ENCODE measurements around the gene CFAP54.

The CFAP54 gene

DNA sequence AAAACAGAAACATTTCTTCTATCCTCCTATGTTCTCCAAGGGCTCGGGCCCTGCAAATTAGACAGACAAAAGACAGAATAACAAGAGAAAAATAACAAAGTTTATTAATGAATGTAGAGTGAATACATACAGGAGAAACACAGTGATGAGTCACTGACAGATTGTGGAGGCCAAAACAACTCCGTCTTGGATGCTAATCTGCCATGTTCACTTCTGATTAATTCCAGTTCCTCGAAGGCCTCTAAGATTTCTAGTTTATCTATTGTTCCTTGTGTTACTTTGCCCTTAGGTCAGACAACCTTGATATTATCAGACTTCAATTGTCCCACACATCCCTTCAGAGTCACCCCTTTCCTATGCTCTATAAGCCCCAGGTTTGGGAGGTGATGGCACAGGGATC is 390.8 kb downstream of the CFAP54 start:
- no peak for DNase-seq (ENCODE audit: low read depth in 1 of 2, low spot score in 1 of 2)

DNA sequence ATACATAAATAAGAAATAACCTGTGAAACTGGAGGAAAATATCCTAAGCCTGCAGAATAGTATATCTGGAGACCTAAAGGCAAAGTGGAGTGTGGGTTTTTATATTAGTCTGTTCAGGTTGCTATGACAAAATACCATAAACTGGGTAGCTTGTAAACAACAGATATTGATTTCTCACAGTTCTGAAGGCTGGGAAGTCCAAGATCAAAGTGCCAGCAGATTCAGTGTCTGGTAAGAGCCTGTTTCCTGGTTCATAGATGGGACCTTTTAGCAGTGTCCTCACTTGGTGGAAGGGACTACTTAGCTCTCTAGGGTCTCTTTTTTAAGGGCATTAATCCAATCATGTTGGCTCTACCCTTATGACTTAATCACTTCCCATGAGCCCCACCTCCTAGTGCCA is 392.2 kb downstream of the CFAP54 start:
- no peak for DNase-seq (ENCODE audit: low read depth in 1 of 2, low spot score in 1 of 2)

DNA sequence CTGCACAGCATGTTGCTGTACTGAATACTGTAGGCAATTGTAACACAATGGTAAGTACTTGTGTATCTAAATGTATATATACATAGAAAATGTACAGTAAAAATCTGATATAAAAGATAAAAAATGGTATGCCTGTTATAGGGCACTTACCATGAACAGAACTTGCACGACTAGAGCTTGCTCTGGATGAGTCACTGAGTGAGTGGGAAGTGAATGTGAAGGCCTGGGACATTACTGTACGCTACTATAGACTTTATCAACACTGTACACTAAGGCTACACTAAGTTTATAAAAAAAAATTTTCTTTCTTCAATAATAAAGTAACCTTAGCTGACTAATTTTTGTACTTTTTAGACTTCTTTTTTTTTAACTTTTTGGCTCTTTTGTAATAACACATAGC is 393.5 kb downstream of the CFAP54 start:
- no peak for DNase-seq (ENCODE audit: low read depth in 1 of 2, low spot score in 1 of 2)

DNA sequence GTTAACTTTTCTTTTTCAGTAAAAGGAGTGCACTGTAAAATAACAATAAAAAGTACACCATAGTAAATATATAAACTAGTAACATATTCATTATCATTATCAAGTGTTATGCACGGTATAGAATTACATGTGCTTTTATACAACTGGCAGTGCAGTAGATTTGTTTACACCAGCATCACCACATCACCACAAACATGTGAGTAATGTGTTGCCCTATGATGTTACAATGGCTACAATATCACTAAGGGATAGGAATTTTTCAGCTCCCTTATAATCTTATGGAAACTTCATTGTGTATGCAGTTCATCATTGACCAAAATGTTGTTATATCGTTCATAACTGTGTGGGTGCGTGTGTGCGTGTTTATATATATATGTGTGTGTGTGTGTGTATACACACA is 394.2 kb downstream of the CFAP54 start:
- no peak for DNase-seq (ENCODE audit: low read depth in 1 of 2, low spot score in 1 of 2)

DNA sequence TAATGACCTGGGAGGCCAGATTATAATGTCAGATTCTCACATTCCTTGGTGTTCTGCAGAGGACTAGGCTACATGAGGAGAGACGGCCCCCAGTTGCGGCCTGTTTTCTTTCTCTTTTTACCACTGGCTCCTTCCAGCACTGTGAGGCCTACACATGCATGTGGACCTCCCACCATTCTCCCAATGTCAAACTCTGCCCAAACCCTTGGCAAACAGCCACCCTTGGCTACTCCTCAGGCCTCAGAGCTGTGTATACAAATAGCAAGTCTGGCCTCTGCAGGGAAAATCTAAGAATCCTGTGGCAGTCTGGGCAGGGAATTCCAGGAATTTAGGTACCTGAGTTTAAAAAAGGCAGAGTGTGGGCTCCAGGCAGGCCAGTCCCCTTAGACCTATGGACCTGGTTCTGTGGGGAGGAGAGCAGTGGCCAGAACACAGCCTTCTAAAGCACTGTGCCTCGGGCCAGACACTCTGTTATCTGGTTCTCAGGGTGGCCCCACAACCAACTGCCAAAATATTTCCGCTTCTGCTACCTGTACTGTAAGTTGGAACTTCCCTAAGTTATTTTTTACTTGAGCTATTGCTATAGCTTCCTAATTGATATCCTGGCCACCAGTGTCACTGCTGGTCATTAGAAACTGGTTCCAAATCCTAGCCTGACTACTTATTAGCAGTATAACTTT is 397.8 kb downstream of the CFAP54 start:
- DNase-seq (ENCODE audit: low read depth in 1 of 2, low spot score in 1 of 2): no peak

DNA sequence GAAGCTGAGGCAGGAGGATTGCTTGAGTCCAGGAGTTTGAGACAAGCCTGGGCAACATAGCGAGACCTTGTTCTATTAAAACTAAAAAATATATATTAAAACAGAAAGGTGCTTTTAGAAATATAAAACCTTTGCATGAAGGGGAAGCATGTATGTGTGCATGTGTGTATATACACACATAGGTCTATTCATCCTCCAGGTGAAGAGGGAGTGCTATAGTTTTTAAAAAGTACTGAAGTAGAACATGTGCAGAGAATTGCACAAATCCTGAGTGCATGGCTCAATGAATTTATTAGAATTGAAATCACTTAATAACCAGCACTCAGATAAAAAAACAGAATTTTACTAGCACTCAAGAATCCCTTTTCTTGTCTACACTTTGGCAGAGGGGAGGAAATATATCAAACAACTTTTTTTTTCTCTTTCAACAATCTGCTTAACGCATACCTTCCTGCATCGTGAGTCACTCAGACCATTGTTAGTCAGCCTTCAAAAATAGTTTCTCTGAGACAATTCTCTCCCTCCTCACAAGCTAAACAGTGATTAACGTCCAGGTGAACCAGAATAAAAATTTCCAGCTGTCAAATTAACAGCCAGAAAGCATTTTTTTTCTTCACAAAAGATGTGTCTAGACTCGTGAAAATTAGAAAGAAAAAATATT is 400.0 kb downstream of the CFAP54 start:
- DNase-seq (ENCODE audit: low read depth in 1 of 2, low spot score in 1 of 2): no peak

DNA sequence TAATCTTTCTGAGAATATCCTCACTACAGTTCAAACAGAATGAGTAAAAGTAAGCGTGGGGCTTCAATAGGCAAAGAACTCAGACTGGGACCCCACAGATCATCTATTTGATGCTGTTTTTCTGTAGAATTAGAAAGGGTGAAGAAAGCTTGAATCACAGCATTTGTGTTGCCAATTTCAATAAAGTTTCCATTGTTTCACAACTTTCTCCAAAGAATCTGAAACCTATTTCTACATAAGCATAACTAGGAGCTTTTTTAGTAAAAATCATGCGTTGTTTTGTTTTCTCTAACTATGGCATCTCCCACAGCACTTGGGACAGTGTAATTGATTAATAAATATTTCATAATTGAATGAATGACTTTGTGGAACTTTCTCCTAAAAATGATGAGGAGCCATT is 401.0 kb downstream of the CFAP54 start:
- DNase-seq (ENCODE audit: low read depth in 1 of 2, low spot score in 1 of 2): no peak

DNA sequence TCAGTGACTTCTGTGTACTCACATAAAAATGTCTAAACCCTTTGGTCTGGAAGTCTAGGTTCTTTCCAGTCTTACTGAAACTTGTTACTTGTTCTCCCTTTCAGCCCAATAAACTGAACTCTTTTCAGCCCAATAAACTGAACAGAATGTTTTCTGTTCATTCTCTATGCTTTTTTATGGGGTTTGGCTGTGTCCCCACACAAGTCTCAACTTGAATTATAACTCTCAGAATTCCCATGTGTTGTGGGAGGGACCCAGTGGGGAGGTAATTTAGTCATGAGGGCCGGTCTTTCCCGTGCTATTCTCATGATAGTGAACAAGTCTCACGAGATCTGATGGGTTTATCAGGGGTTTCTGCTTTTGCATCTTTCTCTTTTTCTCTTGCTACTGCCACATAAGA is 402.7 kb downstream of the CFAP54 start:
- no peak for DNase-seq (ENCODE audit: low read depth in 1 of 2, low spot score in 1 of 2)

DNA sequence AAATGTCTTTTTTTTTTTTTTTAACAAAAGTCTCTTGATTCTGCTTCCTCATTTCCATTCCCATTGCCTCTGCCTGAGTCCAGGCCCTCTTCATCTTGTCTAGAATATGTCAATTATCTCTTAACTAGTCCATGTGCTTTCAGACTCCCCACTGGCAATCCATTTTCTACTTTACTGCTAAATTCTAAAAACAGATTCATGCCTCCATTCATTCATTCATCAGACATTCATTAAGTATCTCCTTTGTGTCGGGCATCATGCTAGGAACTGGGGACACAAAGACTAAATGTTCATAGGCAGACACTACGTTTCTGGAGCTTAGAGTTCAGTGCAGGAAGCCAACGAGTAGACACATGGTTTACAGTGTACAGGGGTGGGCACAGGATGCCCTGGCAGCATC is 408.0 kb downstream of the CFAP54 start:
- no peak for DNase-seq (ENCODE audit: low read depth in 1 of 2, low spot score in 1 of 2)

DNA sequence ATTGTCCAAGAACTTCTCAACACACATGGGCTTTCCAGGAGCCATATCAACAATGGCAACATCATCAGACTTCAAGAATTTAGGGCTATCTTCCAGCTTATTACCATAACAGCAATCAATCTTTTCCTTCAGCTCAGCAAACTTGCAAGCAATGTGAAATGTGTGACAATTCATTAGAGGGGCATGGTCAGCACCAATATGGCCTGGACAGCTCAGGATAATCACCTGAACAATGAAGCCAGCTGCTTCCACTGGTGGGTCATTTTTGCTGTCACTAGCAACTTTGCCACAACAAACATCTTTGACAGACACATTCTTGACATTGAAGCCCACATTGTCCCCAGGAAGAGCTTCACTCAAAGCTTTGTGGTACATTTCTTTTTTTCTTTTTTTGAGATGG is 411.8 kb downstream of the CFAP54 start:
- no peak for DNase-seq (ENCODE audit: low read depth in 1 of 2, low spot score in 1 of 2)

DNA sequence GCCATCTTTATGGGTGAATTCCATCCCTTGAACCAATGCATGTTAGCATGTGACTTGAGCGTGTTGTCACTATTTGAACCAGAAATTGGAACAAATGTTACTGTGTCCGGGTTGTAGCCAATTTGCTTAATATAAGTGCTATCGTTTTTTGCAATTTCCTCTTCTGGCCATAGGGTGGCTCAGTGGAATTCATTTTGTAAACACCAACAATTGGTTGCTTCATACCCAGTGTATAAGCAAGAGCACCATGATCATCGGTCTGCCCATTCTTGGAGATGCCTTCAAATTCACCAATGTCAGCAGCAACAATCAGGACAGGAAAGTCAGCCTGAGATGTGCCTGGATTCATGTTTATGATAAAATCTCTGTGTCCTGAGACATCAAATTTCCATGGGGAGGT is 412.7 kb downstream of the CFAP54 start:
- DNase-seq (ENCODE audit: low read depth in 1 of 2, low spot score in 1 of 2): no peak

DNA sequence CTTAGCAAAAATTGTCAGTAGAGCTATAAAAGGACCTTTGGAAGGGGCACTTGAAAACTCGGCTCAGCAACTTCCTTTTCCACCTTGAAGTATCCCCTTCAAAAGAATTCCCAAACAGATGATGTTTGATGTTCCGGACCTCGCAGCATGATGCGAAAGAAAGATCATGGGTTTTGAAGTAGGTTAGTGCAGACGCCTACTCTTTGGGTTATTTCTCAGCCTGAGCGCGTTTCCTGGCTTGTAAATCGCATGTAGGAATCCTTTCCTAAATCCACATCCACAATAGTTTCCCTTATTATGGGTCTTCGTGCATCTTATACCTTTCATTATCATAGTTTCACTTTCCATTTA is 417.1 kb downstream of the CFAP54 start:
- no peak for DNase-seq (ENCODE audit: low read depth in 1 of 2, low spot score in 1 of 2)

DNA sequence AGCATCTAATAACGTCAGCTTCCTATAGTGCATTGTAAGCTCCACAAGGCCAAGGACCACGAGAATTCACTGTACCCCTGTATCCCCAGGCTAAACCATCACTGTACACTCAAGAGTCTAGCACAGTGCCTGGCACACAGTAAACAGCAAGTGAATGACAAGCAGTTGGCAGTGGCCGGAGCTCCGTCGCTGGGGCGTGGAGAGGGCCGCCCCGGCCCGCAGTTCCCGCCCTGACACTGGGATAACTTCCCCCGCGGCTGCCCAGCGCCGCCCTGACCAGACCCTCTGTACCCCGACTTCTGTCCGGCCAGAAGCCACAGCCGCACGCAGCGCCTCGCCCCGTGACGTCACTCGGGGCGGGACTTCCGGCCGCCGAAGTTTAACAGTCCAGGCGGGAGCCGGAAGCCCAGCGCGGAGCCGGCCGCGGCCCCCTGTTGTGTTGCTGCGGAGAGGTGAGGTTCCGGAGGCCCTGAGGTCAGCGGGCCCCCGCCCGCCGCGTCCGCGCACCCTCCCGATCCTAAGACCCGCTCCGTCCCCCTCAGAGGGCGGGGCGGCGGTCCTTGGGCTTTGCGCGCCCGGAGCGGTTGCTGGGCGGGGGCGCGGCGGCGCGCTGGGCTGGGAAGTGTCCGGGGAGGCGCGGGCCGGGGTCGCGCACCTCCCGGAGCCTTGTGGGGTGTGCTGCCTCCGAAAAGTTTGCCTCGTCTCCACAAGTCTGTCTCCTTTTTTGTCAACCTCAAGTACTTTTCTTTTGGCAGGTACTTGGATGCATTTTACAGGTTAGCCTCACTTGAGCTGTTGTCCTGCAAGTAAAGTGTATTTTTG is 417.7 kb downstream of the CFAP54 start, which contains the start of gene NEDD1:
TSS of gene NEDD1 (plus strand) at position 409 of the 822 bp plus-strand sequence. CDS start 2,503 bp downstream, outside the sequence.
- peak; percentile 66 to 73 for DNase-seq (ENCODE audit: low read depth in 1 of 2, low spot score in 1 of 2)

DNA sequence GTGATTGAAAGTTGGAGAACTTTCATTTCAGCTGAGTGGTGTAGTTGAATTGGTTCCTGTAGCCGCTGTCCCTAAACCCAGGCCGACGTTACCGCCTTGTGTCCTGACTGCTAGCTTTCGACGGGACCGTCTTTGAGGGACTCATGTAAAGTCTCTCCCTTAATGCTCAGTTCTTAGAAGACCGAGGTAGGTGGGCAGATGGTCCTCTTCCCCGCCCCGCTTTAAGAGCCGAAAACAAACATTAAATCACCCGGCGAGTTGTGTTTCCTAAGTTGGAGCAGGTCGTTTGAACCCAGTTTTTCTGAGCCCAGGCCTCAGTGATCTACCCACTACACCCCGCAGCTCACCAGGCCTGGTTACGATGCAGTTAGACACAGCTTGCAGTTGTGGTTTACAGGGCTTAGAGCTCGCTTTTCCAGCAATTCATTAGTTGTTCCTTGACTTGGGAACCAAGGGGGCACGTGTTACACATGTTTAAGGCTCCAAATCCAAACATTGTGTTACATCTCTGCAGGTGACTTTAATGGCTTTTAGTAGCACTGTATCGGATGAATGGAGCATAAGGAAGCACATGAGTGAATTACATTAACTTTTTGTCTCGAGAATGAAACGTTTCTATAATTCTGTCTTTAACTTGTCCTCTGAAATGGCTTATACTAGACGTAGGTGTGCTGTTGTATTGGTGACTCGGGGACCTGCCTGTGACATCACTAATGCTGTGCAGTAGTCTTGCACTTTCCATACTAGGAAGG is 418.5 kb downstream of the CFAP54 start:
- DNase-seq (ENCODE audit: low read depth in 1 of 2, low spot score in 1 of 2): no peak

DNA sequence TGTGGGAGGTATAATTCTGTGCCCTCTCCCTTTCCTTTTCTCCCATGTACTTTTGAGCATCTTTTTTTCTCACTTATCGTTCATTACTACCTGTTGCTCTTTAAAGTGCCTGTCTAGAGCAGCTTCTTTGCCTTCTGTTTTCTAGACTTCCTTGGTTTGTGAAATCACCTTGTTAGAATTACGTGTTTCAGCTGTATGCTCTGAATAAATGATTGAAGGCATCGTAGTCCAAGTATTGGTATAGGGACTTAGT is 419.0 kb downstream of the CFAP54 start:
- no peak for DNase-seq (ENCODE audit: low read depth in 1 of 2, low spot score in 1 of 2)

DNA sequence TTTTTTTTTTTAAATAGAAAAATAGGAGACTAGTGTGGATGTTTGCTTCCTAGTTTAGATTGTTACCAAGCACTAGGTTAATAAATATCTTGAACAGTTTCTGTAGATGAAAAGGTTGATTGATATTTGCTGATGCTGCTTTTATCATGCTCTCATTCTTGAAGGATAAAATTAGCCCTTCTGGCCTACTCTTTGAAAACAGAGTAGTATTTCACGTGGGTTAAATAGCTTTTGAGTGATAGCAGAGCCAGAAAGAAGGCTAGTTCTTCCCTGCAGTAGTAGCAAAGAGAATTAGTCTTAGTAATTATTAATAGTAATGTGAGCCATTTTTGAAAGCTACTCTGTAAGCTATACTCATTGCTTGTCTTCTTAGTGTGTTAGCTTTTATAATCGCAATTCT is 422.9 kb downstream of the CFAP54 start:
- DNase-seq (ENCODE audit: low read depth in 1 of 2, low spot score in 1 of 2): no peak

DNA sequence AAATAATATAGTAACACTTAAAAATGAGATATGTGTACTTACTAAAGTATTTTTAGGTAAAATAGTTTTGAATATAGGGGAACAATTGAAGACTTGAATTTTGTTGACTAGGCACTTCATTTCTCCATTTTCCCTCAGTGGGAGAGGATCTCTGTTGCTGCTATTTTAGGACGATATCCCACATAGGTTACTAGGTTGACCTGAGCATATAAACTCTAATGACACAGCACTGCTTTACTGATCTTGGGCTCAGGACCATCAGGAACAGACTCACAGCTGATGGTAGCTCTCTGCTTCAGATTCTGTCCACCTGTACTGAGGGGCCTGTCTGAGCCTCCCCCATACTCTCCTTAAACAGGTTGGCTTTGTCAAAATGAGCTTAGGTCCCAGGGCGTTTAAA is 423.6 kb downstream of the CFAP54 start:
- no peak for DNase-seq (ENCODE audit: low read depth in 1 of 2, low spot score in 1 of 2)

DNA sequence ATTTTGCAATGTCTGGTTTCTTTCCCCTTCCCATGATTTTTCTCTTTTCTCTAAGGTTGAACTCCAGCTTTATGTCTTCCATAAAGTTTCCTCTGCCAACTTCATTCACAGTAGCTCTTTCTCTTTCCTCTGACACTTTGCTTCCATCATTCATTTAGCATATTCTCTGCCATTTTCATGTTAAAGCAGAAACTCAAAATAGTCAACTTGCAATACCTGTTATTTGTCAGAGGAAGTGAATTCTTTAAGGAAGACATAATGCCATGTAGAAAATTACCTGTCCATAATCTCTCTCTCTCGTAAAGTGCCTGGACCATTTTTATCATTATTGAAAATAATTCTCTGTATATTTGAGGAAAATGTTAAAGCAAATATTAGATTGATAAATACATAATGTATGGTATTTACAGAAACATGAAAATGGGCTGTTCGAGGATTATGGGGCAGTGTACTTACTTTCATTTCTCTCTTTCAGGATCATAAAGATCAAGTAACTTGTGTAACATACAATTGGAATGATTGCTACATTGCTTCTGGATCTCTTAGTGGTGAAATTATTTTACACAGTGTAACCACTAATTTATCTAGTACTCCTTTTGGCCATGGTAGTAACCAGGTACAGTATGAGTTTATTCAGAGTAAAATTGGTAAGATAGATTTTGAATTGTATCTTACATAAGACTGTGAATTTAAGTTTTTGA is 430.3 kb downstream of the CFAP54 start:
- no peak for DNase-seq (ENCODE audit: low read depth in 1 of 2, low spot score in 1 of 2)
